GM19351 (cell line): ENCODE results near the gene CD47.

ENCODE experiments used
- ATAC-seq: cut with Tn5 transposase; IDR thresholded peaks from one replicate; pipeline ENCODE4 v1.9.1; 2021; ENCODE audit warnings: mild to moderate bottlenecking, moderate library complexity; ENCODE audit not compliant: unreplicated experiment

CD47 gene

GRCh38 chr3:108090701-108091497, at the start of gene CD47:
Gene CD47 (minus strand): TSS chr3:108091031. CDS start chr3:108090908, 123 bp downstream.
- peak; percentile 63 for ATAC-seq

- ATAC-seq = no peak
These were observed 46.6 kb upstream of the CD47 start for GRCh38 chr3:108137460-108137814.

GRCh38 chr3:108136561-108137459, 46.0 kb upstream of the CD47 start:
- ATAC-seq = no peak

GRCh38 chr3:108134555-108134880, 43.7 kb upstream of the CD47 start:
- peak; percentile 47 for ATAC-seq

GRCh38 chr3:108133858-108134554, 43.2 kb upstream of the CD47 start:
- ATAC-seq = peak; percentile 35

- ATAC-seq = no peak
These were observed 42.2 kb upstream of the CD47 start for GRCh38 chr3:108133048-108133369.

GRCh38 chr3:108131475-108132134, 40.8 kb upstream of the CD47 start:
- no peak for ATAC-seq

- ATAC-seq = no peak
These were observed 40.1 kb upstream of the CD47 start for GRCh38 chr3:108130701-108131474.

- no peak for ATAC-seq
These were observed 39.4 kb upstream of the CD47 start for GRCh38 chr3:108130236-108130635.

- ATAC-seq = no peak
These were observed 36.6 kb upstream of the CD47 start for GRCh38 chr3:108127301-108127988.

- ATAC-seq = no peak
These were observed 35.5 kb upstream of the CD47 start for GRCh38 chr3:108126348-108126747.

GRCh38 chr3:108125550-108126071, 34.8 kb upstream of the CD47 start:
- ATAC-seq = peak; percentile 47

- ATAC-seq = no peak
These were observed 34.3 kb upstream of the CD47 start for GRCh38 chr3:108125153-108125543.

- ATAC-seq = peak; percentile 79
These were observed 33.7 kb upstream of the CD47 start for GRCh38 chr3:108124337-108125152.

GRCh38 chr3:108123326-108123725, 32.5 kb upstream of the CD47 start:
- ATAC-seq = no peak

GRCh38 chr3:108122276-108122675, 31.4 kb upstream of the CD47 start:
- ATAC-seq = no peak

- no peak for ATAC-seq
These were observed 28.7 kb upstream of the CD47 start for GRCh38 chr3:108119398-108120104.
